GM21447 (cell line): ENCODE data around the gene PRDM15.

Source experiments
- ATAC-seq: cut with Tn5 transposase; IDR thresholded peaks from one replicate; pipeline ENCODE4 v1.9.1; 2021; ENCODE audit not compliant: unreplicated experiment

The PRDM15 gene

DNA sequence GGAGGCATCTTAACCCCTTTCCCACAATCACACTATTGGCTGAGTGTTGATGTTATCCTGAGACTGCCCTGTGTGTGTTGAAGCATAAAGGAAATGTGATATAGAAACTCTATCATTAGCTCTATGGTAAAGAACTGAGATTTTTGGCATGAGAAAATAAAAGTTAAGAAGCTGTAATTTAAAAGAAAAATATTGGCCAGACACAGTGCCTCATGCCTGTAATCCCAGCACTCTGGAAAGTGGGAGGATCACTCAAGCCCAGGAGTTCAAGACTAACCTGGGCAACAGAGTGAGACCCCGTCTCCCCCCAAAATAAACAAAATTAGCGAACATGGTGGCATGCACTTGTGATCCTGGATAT, 98.1 kb downstream of the PRDM15 start:
- no peak for ATAC-seq

- no peak for ATAC-seq
These were observed 98.7 kb downstream of the PRDM15 start for GRCh38 chr21:41780337-41781049.

GRCh38 chr21:41779659-41780058, 99.5 kb downstream of the PRDM15 start:
- no peak for ATAC-seq

GRCh38 chr21:41778930-41779600, 100.1 kb downstream of the PRDM15 start:
- no peak for ATAC-seq

GRCh38 chr21:41777951-41778815, 101.0 kb downstream of the PRDM15 start:
- ATAC-seq, result no peak

- ATAC-seq, result no peak
These were observed 102.4 kb downstream of the PRDM15 start for GRCh38 chr21:41776778-41777177.

DNA sequence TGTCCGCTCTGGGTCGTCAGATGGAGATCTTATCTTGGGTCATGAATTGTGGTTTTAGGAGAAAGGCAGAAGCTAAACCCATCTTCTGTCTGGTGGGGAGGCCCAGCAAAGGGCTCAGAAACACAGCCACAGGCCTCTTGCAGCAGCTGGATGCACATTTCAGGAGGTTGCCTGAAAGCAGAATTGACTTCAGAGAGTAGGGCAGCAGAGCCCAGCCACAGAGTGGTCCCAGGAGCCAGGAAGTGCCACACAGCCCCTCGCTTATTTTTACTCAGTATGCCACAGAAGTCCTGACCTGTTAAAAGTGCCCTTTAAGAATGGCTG, 104.0 kb downstream of the PRDM15 start:
- ATAC-seq, result no peak

- ATAC-seq, result no peak
These were observed 104.5 kb downstream of the PRDM15 start for GRCh38 chr21:41774467-41775148.

- ATAC-seq, result no peak
These were observed 106.6 kb downstream of the PRDM15 start for GRCh38 chr21:41772351-41773080.

- no peak for ATAC-seq
These were observed 107.6 kb downstream of the PRDM15 start for GRCh38 chr21:41771625-41771945.

DNA sequence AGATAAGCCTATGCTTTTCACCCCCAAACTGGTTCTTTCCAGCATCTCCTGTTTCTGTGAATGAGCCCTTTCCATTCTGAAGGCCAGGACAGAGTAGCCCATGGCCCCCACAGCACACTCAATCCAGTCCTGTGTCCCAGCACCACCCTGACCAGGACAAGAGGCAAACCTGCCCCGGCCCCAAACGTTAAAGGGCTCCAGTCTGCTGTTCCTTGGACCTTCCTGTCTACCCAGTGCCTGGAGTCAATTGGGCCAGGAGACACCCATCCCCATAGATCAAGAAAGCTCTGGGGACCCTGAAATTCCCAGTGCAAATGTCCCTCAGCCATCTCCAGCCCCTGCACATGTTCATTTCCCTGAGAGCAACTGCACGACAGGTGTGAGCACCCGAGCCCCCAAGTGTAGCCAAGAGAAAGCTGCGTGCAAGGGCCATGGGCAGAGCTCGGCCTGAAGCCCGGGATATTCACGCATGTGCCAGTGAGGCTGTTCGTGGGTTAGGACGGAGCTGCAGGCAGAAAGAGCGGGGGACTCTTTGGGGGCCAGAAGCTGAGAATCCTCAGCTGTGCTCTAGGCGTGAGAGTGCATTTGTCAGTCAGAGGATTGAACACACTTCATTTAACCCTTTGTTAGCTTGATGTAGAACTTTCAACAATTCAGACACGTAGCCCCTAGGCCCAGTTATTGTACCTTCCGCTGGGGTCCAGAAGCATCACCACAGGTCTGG, 108.1 kb downstream of the PRDM15 start:
- ATAC-seq, result no peak

DNA sequence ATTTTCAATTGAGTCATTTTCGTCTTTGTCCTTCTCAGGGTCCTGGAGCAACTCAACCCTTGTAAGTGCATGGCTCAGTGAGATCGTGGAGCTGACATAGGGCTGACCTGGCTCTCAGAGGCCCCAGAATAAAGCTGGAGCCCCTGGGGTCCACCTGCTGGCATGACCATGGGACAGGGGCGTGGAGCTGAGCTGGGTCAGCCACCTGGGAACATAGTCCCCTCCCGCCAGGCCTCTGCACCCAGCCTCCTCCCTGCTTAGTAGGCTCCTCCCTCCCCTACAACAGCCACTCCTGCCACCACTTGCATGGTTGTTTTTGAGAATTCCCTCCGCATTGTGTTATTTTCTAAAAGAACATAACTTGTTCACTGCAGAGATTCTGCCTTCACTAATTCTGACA, 109.2 kb downstream of the PRDM15 start:
- ATAC-seq, result no peak

GRCh38 chr21:41769521-41769920, 109.6 kb downstream of the PRDM15 start:
- ATAC-seq, result no peak

- ATAC-seq, result no peak
These were observed 110.0 kb downstream of the PRDM15 start for GRCh38 chr21:41769111-41769510.

DNA sequence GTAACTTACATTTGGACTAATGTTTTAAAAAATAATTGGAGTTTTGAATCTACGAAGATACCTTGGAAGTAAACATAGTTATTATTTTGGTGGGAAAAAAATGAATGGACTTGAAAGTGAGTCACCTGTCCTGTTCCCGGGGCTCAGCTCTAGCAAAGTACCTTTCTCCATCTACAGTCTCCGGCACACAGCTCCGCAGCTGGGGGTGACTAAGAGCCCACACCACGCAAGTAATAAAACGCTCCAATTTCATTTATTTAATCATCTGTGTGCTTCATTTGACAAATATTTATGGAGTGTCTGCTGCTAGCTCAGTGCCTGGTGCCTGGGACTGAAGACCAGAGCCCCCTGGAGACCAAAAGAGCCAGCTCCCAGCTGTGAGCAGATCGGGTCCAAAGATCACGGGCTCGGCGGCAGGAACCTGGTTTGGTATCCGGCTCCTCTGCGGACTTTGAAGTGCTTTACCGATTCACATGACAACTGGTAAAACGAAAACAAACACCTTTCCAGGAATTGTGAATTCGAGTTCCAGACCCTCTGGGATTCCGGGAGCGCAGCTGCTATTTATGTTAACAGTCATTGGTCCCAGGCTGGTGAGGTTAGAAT, 110.6 kb downstream of the PRDM15 start:
- no peak for ATAC-seq

- ATAC-seq, result no peak
These were observed 111.3 kb downstream of the PRDM15 start for GRCh38 chr21:41767606-41768436.

- ATAC-seq, result no peak
These were observed 112.1 kb downstream of the PRDM15 start, which contains the start of gene RIPK4 for GRCh38 chr21:41766883-41767605. Gene RIPK4, minus strand, starts transcription at chr21:41767052. Its CDS starts 11 bp downstream, at chr21:41767041.
